ENCODE measurements around the gene PRAF2. TPM values are rescaled to one million over a fixed set of nuclear protein-coding genes. Genes with fewer than 3 reads are reported as not detected.

The PRAF2 gene
- total RNA-seq, 2 experiments from 2014 or later, result 17.1 to 21.0 TPM

DNA sequence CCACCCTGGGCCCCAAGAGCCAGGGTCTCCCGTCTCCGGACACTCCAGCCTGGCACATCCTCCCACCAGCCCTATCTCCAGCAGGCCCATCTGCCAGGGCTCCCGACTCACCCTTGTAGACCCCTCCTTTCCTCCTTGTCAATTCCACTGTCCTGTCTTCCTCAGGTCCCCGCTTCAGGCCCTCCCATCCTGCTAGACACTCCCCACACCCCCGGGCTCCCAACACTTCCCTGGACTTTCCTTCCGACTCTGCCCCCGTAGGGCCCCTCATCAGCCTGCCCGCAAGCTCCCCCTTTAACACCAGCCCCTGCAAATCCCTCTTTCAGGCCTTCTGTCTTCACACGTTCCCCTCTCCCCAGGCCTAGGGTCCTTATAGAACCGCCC is 1.1 kb downstream of the PRAF2 start:
- H3K4me3 Mint-ChIP-seq, result peak overlapping the region; percentile 84
- H3K4me1 ChIP-seq (ENCODE audit: insufficient read depth, low read length), result peaks cover 20% of the 10 kb centered on the region
- ChIA-PET POLR2A (no interaction called here), CTCF (no interaction called here)
- peaks cover 15% of the 10 kb centered on the region for H3K36me3 ChIP-seq (ENCODE audit: insufficient read depth, low read length)
- H3K27me3 Mint-ChIP-seq, result no peaks in the 10 kb centered on the region
- peaks cover 15% of the 10 kb centered on the region for H3K4me1 Mint-ChIP-seq (ENCODE audit: low read depth)
- no peak for ATAC-seq (ENCODE audit: poor library complexity)
- no peaks in the 10 kb centered on the region for H3K9me3 ChIP-seq (ENCODE audit: control insufficient read depth in 1 of 2, insufficient read depth in 1 of 2, low read length in 2 of 2)
- H3K36me3 Mint-ChIP-seq (ENCODE audit: low read depth), result peaks cover 14% of the 10 kb centered on the region
- H3K27me3 ChIP-seq (ENCODE audit: control insufficient read depth in 1 of 2, insufficient read depth in 2 of 2, low read length in 2 of 2), result no peaks in the 10 kb centered on the region
- no peak overlapping the region for H3K27ac ChIP-seq (ENCODE audit: low read depth in 1 of 2, low read length in 2 of 2)
- no peaks in the 10 kb centered on the region for H3K9me3 Mint-ChIP-seq
- no peak for DNase-seq
- no peak overlapping the region for H3K4me3 ChIP-seq (ENCODE audit: low read length)
- TF ChIP-seq CTCF (IDR thresholded peaks at IDR 0.05), result no peak
- intact Hi-C loops (cut with DNase I, micrococcal nuclease), result no loop called here
- H3K27ac Mint-ChIP-seq, result peak overlapping the region; percentile 91

DNA sequence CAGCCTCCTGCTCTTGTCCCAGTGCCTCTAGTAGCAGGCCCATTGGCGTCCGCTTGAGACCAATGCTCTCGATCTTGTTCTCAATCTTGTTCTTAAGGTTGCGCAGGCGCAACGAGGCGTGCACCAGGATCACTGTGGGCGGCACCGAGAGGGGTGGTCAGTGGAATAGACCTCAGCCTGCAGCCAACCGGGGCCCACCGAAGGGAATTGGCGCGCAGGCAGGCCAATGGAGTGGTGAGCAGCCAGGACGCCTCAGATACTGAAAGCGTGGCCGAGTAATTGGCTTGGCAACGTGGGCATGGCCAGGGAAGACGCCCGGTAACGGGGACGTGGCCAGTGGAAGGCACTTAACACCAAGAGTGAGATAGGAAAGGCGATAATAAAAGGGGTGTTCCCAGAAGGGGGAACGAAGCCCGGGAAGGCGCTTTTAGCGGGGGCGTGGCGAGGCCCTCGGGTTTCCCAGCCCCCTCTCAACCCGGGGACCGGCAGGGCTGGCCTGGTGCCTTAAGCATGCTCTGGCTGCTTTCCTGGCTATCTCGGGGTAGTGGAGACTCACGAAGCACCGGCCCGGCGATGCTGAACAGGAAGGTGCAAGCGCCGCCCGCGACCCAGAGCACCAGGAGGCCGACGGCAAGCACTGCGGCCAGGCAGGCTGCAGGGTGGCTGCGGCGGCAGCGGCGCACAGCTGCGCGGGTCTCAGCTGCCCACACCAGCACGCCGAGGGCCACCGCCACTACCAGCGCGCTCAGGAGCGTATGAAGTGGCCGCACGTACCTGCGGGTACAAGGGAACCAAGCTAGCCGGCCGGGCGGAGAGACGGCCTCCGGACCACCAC is 1.7 kb downstream of the PRAF2 start:
- ChIA-PET POLR2A (no interaction called here), CTCF (no interaction called here)
- H3K36me3 ChIP-seq (ENCODE audit: insufficient read depth, low read length), result peaks cover 13% of the 10 kb centered on the region
- H3K4me3 Mint-ChIP-seq, result peak overlapping the region; percentile 15
- ATAC-seq (ENCODE audit: poor library complexity), result no peak
- no peaks in the 10 kb centered on the region for H3K9me3 Mint-ChIP-seq
- H3K27me3 Mint-ChIP-seq, result no peaks in the 10 kb centered on the region
- no peak for TF ChIP-seq CTCF (IDR thresholded peaks at IDR 0.05)
- peak overlapping the region; percentile 17 for H3K27ac Mint-ChIP-seq
- H3K4me1 ChIP-seq (ENCODE audit: insufficient read depth, low read length), result peaks cover 20% of the 10 kb centered on the region
- no peak overlapping the region for H3K27ac ChIP-seq (ENCODE audit: low read depth in 1 of 2, low read length in 2 of 2)
- H3K9me3 ChIP-seq (ENCODE audit: control insufficient read depth in 1 of 2, insufficient read depth in 1 of 2, low read length in 2 of 2), result no peaks in the 10 kb centered on the region
- no peak overlapping the region for H3K4me3 ChIP-seq (ENCODE audit: low read length)
- intact Hi-C loops (cut with DNase I, micrococcal nuclease), result no loop called here
- no peak for DNase-seq
- H3K27me3 ChIP-seq (ENCODE audit: control insufficient read depth in 1 of 2, insufficient read depth in 2 of 2, low read length in 2 of 2), result no peaks in the 10 kb centered on the region
- H3K4me1 Mint-ChIP-seq (ENCODE audit: low read depth), result peaks cover 15% of the 10 kb centered on the region
- peaks cover 14% of the 10 kb centered on the region for H3K36me3 Mint-ChIP-seq (ENCODE audit: low read depth)

DNA sequence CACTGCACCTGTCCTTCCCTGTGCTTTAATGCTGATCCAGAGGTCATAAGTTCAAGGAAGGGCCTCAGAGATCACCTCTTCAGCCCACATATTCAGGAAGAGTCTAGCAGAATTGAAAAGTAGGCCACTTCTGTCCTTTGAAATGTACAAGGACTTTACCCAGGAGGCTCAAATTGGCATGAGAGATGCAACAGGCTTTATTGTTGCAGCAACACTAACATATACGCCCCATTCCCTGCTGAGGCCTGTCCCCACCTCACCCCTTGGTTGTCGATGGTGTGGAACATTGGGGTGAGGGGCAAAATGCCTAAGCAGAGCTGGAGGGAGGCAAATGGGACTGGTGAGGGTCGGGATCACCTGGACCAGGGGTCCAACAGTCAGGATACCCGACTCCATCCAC is 2.8 kb downstream of the PRAF2 start:
- ATAC-seq (ENCODE audit: poor library complexity) (no peak), DNase-seq (no peak)
- Histone ChIP-seq H3K9me3 (ENCODE audit: control insufficient read depth in 1 of 2, insufficient read depth in 1 of 2, low read length in 2 of 2) (no peaks in the 10 kb centered on the region), H3K4me3 (ENCODE audit: low read length) (no peak overlapping the region), H3K27ac (ENCODE audit: low read depth in 1 of 2, low read length in 2 of 2) (no peak overlapping the region), H3K4me1 (ENCODE audit: insufficient read depth, low read length) (peaks cover 20% of the 10 kb centered on the region), H3K27me3 (ENCODE audit: control insufficient read depth in 1 of 2, insufficient read depth in 2 of 2, low read length in 2 of 2) (no peaks in the 10 kb centered on the region), H3K36me3 (ENCODE audit: insufficient read depth, low read length) (peaks cover 6% of the 10 kb centered on the region)
- CTCF ChIA-PET, result interaction anchor here (0.6 kb wide), 1 partner anchor 13 kb away, joined by 3 read pairs; no protein-coding TSS in a partner anchor
- Mint-ChIP-seq H3K36me3 (ENCODE audit: low read depth) (peaks cover 16% of the 10 kb centered on the region), H3K27ac (no peak overlapping the region), H3K4me3 (peak overlapping the region; percentile 11), H3K4me1 (ENCODE audit: low read depth) (peaks cover 15% of the 10 kb centered on the region), H3K9me3 (no peaks in the 10 kb centered on the region), H3K27me3 (no peaks in the 10 kb centered on the region)
- intact Hi-C loops (cut with DNase I, micrococcal nuclease), result no loop called here
- POLR2A ChIA-PET, result no interaction called here
- no peak for TF ChIP-seq CTCF (IDR thresholded peaks at IDR 0.05)

Data from CD4-positive, alpha-beta T cell (primary cell).